SK-N-SH treated with all-trans-retinoic acid at 6 μM for 48 hours (cell line): ENCODE data around the gene ABCC3.

Experiments
- ATAC-seq: fragments of 200-7000 bp; cut with Tn5 transposase; 3 replicates; pipeline ENCODE4 v1.9.1; 2020; ENCODE audit warnings: mild to moderate bottlenecking, moderate library complexity
- ARNTL ChIP-seq: fragments of 450-650 bp; formaldehyde crosslinking; IDR thresholded peaks from 2 replicates; pipeline ENCODE4 v1.5.0; 2020; ENCODE audit warnings: low read depth, mild to moderate bottlenecking, moderate library complexity, borderline replicate concordance
- BACH2 ChIP-seq: fragments of 250-450 bp; sonication (Bioruptor Pico); IDR thresholded peaks from 2 replicates; pipeline ENCODE4 v1.9.0; 2021; ENCODE audit warnings: mild to moderate bottlenecking, borderline replicate concordance
- CREB5 ChIP-seq: fragments of 250-450 bp; sonication (Bioruptor Pico); IDR thresholded peaks from 2 replicates; pipeline ENCODE4 v1.5.1; 2020; ENCODE audit warnings: low read depth, mild to moderate bottlenecking, moderate library complexity
- CSDC2 ChIP-seq: fragments of 250-450 bp; sonication (Bioruptor Pico); IDR thresholded peaks from 2 replicates; pipeline ENCODE4 v1.5.0; 2020; ENCODE audit warnings: mild to moderate bottlenecking, moderate library complexity
- CSRNP3 ChIP-seq: fragments of 250-450 bp; sonication (Bioruptor Pico); IDR thresholded peaks from 2 replicates; pipeline ENCODE4 v1.5.1; 2021; ENCODE audit warnings: mild to moderate bottlenecking, moderate library complexity
- ESRRG ChIP-seq: fragments of 250-450 bp; sonication (Bioruptor Pico); IDR thresholded peaks from 2 replicates; pipeline ENCODE4 v1.6.1; 2021; ENCODE audit warnings: mild to moderate bottlenecking
- GLIS3 ChIP-seq: fragments of 250-450 bp; sonication (Bioruptor Pico); IDR thresholded peaks from 2 replicates; pipeline ENCODE4 v1.5.0; 2020; ENCODE audit warnings: mild to moderate bottlenecking, moderate library complexity
- ISL1 ChIP-seq: fragments of 250-450 bp; sonication (Bioruptor Pico); IDR thresholded peaks from 2 replicates; pipeline ENCODE4 v2.1.2; 2022; ENCODE audit warnings: mild to moderate bottlenecking, moderate library complexity
- OSR1 ChIP-seq: fragments of 250-450 bp; sonication (Bioruptor Pico); IDR thresholded peaks from 2 replicates; pipeline ENCODE4 v1.8.0; 2022; ENCODE audit warnings: moderate library complexity, mild to moderate bottlenecking, inconsistent platforms
- PATZ1 ChIP-seq: fragments of 250-450 bp; sonication (Bioruptor Pico); IDR thresholded peaks from 2 replicates; pipeline ENCODE4 v1.8.0; 2020; ENCODE audit warnings: mild to moderate bottlenecking, moderate library complexity, borderline replicate concordance
- PPARA ChIP-seq: fragments of 250-450 bp; sonication (Bioruptor Pico); IDR thresholded peaks from 2 replicates; pipeline ENCODE4 v1.5.0; 2020; ENCODE audit warnings: mild to moderate bottlenecking, borderline replicate concordance
- RARB ChIP-seq: fragments of 250-450 bp; sonication (Bioruptor Pico); IDR thresholded peaks from 2 replicates; pipeline ENCODE4 v1.8.0; 2021; ENCODE audit warnings: mild to moderate bottlenecking, moderate library complexity
- SNAI2 ChIP-seq: fragments of 250-450 bp; sonication (Bioruptor Pico); IDR thresholded peaks from 2 replicates; pipeline ENCODE4 v1.5.0; 2020; ENCODE audit warnings: mild to moderate bottlenecking, moderate library complexity
- TCF4 ChIP-seq: fragments of 250-450 bp; sonication (Bioruptor Pico); IDR thresholded peaks from 2 replicates; pipeline ENCODE4 v1.8.0; 2021; ENCODE audit warnings: mild to moderate bottlenecking, moderate library complexity, borderline replicate concordance
- TOX ChIP-seq: fragments of 250-450 bp; sonication (Bioruptor Pico); IDR thresholded peaks from 2 replicates; pipeline ENCODE4 v1.8.0; 2021; ENCODE audit warnings: mild to moderate bottlenecking, moderate library complexity, borderline replicate concordance
- TSHZ2 ChIP-seq: fragments of 250-450 bp; sonication (Bioruptor Pico); IDR thresholded peaks from 2 replicates; pipeline ENCODE4 v1.5.0; 2020; ENCODE audit warnings: mild to moderate bottlenecking, moderate library complexity
- ZC3H10 ChIP-seq: fragments of 250-450 bp; sonication (Bioruptor Pico); IDR thresholded peaks from 2 replicates; pipeline ENCODE4 v1.5.1; 2021; ENCODE audit warnings: mild to moderate bottlenecking, moderate library complexity
- ZFP3 ChIP-seq: fragments of 250-450 bp; sonication (Bioruptor Pico); IDR thresholded peaks from 2 replicates; pipeline ENCODE4 v1.5.0; 2020; ENCODE audit warnings: mild to moderate bottlenecking, moderate library complexity
- ZNF565 ChIP-seq: fragments of 450-650 bp; formaldehyde crosslinking; conservative IDR thresholded peaks from 2 replicates; pipeline ENCODE4 v1.5.0; 2020; ENCODE audit warnings: low read depth, mild to moderate bottlenecking, moderate library complexity
- ZNF70 ChIP-seq: fragments of 450-650 bp; formaldehyde crosslinking; IDR thresholded peaks from 2 replicates; pipeline ENCODE4 v1.5.0; 2020; ENCODE audit warnings: mild to moderate bottlenecking, moderate library complexity
- ZNF8 ChIP-seq: fragments of 450-650 bp; formaldehyde crosslinking; IDR thresholded peaks from 2 replicates; pipeline ENCODE4 v1.5.0; 2020; ENCODE audit warnings: mild to moderate bottlenecking, moderate library complexity

ABCC3 gene

GRCh38 chr17:50656509-50656908, 21.8 kb downstream of the ABCC3 start:
- ATAC-seq = no peak
- TF ChIP-seq GLIS3 (CRISPR knock-in tag) = no peak
- TF ChIP-seq BACH2 (CRISPR knock-in tag) = no peak
- no peak for TF ChIP-seq ZNF8
- TF ChIP-seq SNAI2 = no peak
- no peak for TF ChIP-seq ZNF70 (CRISPR knock-in tag)
- no peak for TF ChIP-seq TCF4
- TF ChIP-seq ESRRG (CRISPR knock-in tag) = no peak
- TF ChIP-seq TSHZ2 (CRISPR knock-in tag) = no peak
- no peak for TF ChIP-seq OSR1 (CRISPR knock-in tag)
- TF ChIP-seq ZFP3 (CRISPR knock-in tag) = no peak
- no peak for TF ChIP-seq PPARA (CRISPR knock-in tag)
- no peak for TF ChIP-seq ARNTL (CRISPR knock-in tag)
- no peak for TF ChIP-seq ZC3H10 (CRISPR knock-in tag)
- no peak for TF ChIP-seq RARB
- TF ChIP-seq TOX (CRISPR knock-in tag) = no peak
- TF ChIP-seq PATZ1 (CRISPR knock-in tag) = no peak
- TF ChIP-seq ISL1 = no peak
- TF ChIP-seq CSDC2 (CRISPR knock-in tag) = no peak

- ATAC-seq = no peak
- TF ChIP-seq ZNF565 (CRISPR knock-in tag) (no peak), ZFP3 (CRISPR knock-in tag) (no peak), ZNF8 (no peak), CSRNP3 (CRISPR knock-in tag) (no peak), CREB5 (CRISPR knock-in tag) (no peak), TSHZ2 (CRISPR knock-in tag) (no peak), ZC3H10 (CRISPR knock-in tag) (no peak), ZNF70 (CRISPR knock-in tag) (no peak), ISL1 (no peak), PPARA (CRISPR knock-in tag) (no peak), ESRRG (CRISPR knock-in tag) (no peak), CSDC2 (CRISPR knock-in tag) (no peak), OSR1 (CRISPR knock-in tag) (no peak)
- TF ChIP-seq, all 23 proteins: peak for 0
Measured at GRCh38 chr17:50657054-50657453, 22.4 kb downstream of the ABCC3 start.

- no peak for ATAC-seq
- no peak for TF ChIP-seq ZNF565 (CRISPR knock-in tag)
- TF ChIP-seq TSHZ2 (CRISPR knock-in tag) = no peak
- TF ChIP-seq TCF4 = no peak
- TF ChIP-seq CREB5 (CRISPR knock-in tag) = no peak
- TF ChIP-seq ESRRG (CRISPR knock-in tag) = no peak
- TF ChIP-seq, all 23 proteins: peak for 0
Measured at GRCh38 chr17:50657627-50658026, 22.9 kb downstream of the ABCC3 start.
